Uterus (tissue), 4 donors: Measurements from ENCODE around the gene GNAO1. TPM values are rescaled to one million over a fixed set of nuclear protein-coding genes. Genes with fewer than 3 reads are reported as not detected.

Source experiments
- DNase-seq, 2 donors: peaks; one replicate each; pipeline ENCODE4 v3.0.0-alpha.2; 2019 to 2020
- H3K27ac ChIP-seq, 2 donors: fragments of 200-600 bp; sonication (generic); 1 replicate in 1 of 2; 2 replicates in 1 of 2; pipeline ENCODE4 v1.5.1; 2016 to 2018
- H3K27me3 ChIP-seq, 2 donors: fragments of 200-600 bp; sonication (generic); one replicate each; pipeline ENCODE4 v1.5.1; 2018 to 2019; ENCODE audit warnings: control low read depth in 1 of 2
- H3K36me3 ChIP-seq, 2 donors: fragments of 200-600 bp; sonication (generic); one replicate each; pipeline ENCODE4 v1.5.1; 2019; ENCODE audit warnings: control low read depth in 1 of 2
- H3K4me1 ChIP-seq, 2 donors: fragments of 200-600 bp; sonication (generic); one replicate each; pipeline ENCODE4 v1.5.1; 2018 to 2019; ENCODE audit warnings: control low read depth in 1 of 2
- H3K4me3 ChIP-seq, 2 donors: fragments of 200-600 bp; sonication (generic); 1 replicate in 1 of 2; 2 replicates in 1 of 2; pipeline ENCODE4 v1.5.1; 2018 to 2019; ENCODE audit warnings: mild to moderate bottlenecking in 1 of 2
- H3K9me3 ChIP-seq, 2 donors: fragments of 200-600 bp; sonication (generic); one replicate each; pipeline ENCODE4 v1.5.1; 2019; ENCODE audit warnings: control low read depth in 1 of 2
- CTCF ChIP-seq, 4 experiments: fragments of 200-600 bp in 2 of 4; fragments of 450-650 bp in 2 of 4; sonication (generic) in 2 of 4; IDR thresholded peaks; one replicate each; pipeline ENCODE4 v1.5.1; 2016 to 2019; ENCODE audit warnings: antibody characterized with exemption in 4 of 4, mild to moderate bottlenecking in 2 of 4, moderate library complexity in 1 of 4
- POLR2A ChIP-seq, 2 donors: fragments of 450-650 bp; IDR thresholded peaks; one replicate each; pipeline ENCODE4 v1.6.1; 2016; ENCODE audit warnings: antibody characterized with exemption in 2 of 2, mild to moderate bottlenecking in 1 of 2, moderate library complexity in 1 of 2
- intact Hi-C: fragments of 100-400 bp; cut with DNase I; formaldehyde crosslinking; loops from one replicate; pipeline ENCODE4 v1.15.1; 2023; ENCODE audit warnings: low total_unique reads
- total RNA-seq, 4 donors: library from RNA; depleted of rRNA in 3 of 4; stranded (reverse); fragments of >200 nt in 3 of 4; gene quantifications; one replicate each; pipeline versions ENCODE4 v1.1.0 to v1.2.4, GENCODE V29; 2014 to 2023
- donor health status: DM: yes; HTN: yes; CAD: no.

Gene GNAO1
- total RNA-seq, 4 donors from 2014 or later = 0.26 to 7.2 (median 1.6) TPM; not detected in 1

DNA sequence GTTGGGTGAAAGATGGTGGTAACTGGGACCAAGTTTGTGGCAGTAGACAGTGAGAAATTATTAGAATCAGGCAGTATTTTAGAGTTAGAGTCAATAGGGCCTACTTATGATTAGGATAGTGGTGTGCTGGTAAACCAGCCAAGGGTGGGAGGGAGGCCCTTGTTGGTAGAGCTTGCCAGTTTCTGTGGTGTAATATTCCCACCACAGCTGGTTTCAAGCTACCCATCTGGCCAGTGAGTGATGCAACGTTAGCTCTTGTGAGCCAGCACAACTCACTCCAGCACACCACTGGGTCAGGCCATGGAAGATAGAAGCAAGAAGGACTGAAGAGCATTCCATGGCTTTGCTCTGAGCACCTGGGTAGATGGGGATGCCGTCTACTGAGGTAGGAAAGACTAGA, 34.9 kb downstream of the GNAO1 start:
- Histone ChIP-seq H3K4me1 (no peaks in the 10 kb centered on the region), H3K27ac (no peak overlapping the region), H3K9me3 (no peaks in the 10 kb centered on the region), H3K27me3 (no peaks in the 10 kb centered on the region), H3K36me3 (no peaks in the 10 kb centered on the region), H3K4me3 (no peak overlapping the region)
- intact Hi-C loops = no loop called here
- TF ChIP-seq POLR2A (IDR thresholded peaks at IDR 0.05) (no peak), CTCF (IDR thresholded peaks at IDR 0.05) (no peak)
- no peak for DNase-seq

GRCh38 chr16:56226845-56227525, 35.7 kb downstream of the GNAO1 start:
- H3K27me3 ChIP-seq = no peaks in the 10 kb centered on the region
- no peaks in the 10 kb centered on the region for H3K36me3 ChIP-seq
- H3K4me1 ChIP-seq = no peaks in the 10 kb centered on the region
- no peak overlapping the region for H3K27ac ChIP-seq
- no peak overlapping the region for H3K4me3 ChIP-seq
- intact Hi-C loops = no loop called here
- TF ChIP-seq POLR2A (IDR thresholded peaks at IDR 0.05) = no peak
- TF ChIP-seq CTCF (IDR thresholded peaks at IDR 0.05) = no peak
- DNase-seq = no peak
- no peaks in the 10 kb centered on the region for H3K9me3 ChIP-seq

DNA sequence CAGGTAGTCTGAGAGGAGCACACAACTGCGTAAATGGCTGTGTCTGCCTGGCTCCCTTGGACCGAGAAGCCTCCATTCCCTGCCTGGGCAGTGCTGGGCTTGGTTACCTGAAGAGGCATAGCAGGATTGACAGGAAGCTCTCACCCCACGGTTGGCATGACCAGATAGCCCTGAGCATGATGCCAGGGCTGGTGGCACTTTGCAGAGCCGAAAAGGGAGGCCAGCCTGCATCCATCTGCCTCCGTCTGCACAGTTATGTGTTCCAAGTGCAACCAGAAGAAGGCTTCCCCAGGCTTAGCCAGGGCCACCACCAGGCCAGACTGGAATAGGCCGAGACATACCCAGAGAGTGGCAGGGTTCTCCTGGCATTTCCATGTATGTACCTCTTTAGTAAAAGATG, 36.6 kb downstream of the GNAO1 start:
- H3K9me3 ChIP-seq = no peaks in the 10 kb centered on the region
- H3K4me1 ChIP-seq = no peaks in the 10 kb centered on the region
- intact Hi-C loops = no loop called here
- H3K27ac ChIP-seq = no peak overlapping the region
- no peak for DNase-seq
- no peak overlapping the region for H3K4me3 ChIP-seq
- H3K27me3 ChIP-seq = no peaks in the 10 kb centered on the region
- no peaks in the 10 kb centered on the region for H3K36me3 ChIP-seq
- TF ChIP-seq POLR2A (IDR thresholded peaks at IDR 0.05) (no peak), CTCF (IDR thresholded peaks at IDR 0.05) (no peak)

GRCh38 chr16:56228476-56228875, 37.2 kb downstream of the GNAO1 start:
- no peak for DNase-seq
- Histone ChIP-seq H3K9me3 (no peaks in the 10 kb centered on the region), H3K27me3 (no peaks in the 10 kb centered on the region), H3K36me3 (no peaks in the 10 kb centered on the region), H3K4me3 (no peak overlapping the region), H3K27ac (no peak overlapping the region), H3K4me1 (no peaks in the 10 kb centered on the region)
- no peak for TF ChIP-seq POLR2A (IDR thresholded peaks at IDR 0.05)
- no peak for TF ChIP-seq CTCF (IDR thresholded peaks at IDR 0.05)
- intact Hi-C loops = no loop called here

DNA sequence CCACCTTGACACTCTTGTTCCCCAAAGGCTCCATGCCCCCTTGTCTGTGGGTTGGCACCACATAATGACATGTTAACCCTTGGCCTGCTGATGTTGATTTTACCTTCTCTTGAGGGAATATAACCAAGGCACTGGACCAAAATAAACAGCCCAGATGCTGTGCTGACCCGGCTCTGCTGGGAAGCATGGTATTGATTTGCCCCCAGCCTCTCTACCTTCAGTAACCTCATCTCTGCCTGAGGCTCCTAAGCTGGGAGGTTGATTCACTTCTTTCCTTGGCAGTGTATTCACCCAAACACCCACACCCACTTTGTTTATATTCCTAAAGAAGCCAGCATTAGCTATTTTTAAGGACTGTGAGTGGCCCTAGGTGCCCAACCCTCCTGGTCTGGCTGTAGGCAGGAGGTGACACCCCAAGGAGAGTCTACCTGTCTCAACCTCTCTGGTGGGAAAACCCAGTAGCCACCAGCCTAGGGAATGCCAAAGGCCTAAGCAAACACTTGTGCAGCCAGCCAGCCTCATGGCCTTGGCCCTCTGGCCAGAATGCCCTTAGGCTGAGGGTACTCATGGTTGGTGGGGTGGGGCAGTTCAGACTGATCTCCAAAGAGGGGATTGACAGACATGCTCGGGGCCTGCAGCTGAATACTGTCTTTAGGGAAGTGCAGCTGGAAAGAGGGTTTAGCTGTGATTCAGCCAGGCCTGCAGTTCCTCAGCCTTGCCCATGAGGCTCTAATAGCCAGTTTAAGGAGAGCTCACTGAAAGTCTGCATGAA, 42.7 kb downstream of the GNAO1 start:
- Histone ChIP-seq H3K27me3 (no peaks in the 10 kb centered on the region), H3K4me3 (no peak overlapping the region), H3K4me1 (no peaks in the 10 kb centered on the region), H3K9me3 (no peaks in the 10 kb centered on the region), H3K27ac (no peak overlapping the region), H3K36me3 (no peaks in the 10 kb centered on the region)
- TF ChIP-seq POLR2A (IDR thresholded peaks at IDR 0.05) (no peak), CTCF (IDR thresholded peaks at IDR 0.05) (no peak)
- no peak for DNase-seq
- intact Hi-C loops = no loop called here
